ENCODE results near the gene ZNF407.

- TF ChIP-seq GATA2 (IDR thresholded peaks at IDR 0.05; ENCODE audit: low read depth, low read length) (no peak), GATA3 (IDR thresholded peaks at IDR 0.05; ENCODE audit: low read depth, low read length) (no peak)
Measured at GRCh38 chr18:74797577-74798151, 200.0 kb downstream of the ZNF407 start.

Data from SH-SY5Y (cell line).